Measurements from ENCODE around the gene RHOBTB1. TPM values are rescaled to one million over a fixed set of nuclear protein-coding genes. Genes with fewer than 3 reads are reported as not detected.

RHOBTB1 gene
- total and polyA plus RNA-seq, 9 of the 15 experiments (the other 6 are each of a cell fraction or from before 2014, with no cell fraction given), result 1.7 to 11.7 (median 9.3) TPM

DNA sequence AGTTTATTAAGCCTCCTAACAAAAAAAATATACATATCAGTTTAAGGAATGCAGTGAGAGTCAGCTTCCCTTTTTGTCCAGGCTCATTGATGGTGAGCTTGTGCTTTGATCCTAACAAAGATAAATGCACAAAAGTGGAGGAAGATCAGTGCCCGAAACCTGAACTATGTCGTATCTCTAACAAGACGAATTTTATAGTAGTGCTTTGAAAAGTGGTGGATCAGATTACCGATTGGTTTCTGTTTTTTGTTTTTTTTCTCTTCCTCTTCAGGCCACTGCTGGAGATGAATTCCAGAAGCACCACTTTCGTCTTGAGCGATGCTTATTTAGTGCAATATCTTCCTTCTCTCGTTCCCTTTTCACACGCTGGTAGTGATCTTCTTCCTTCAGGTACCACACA lies 72.8 kb downstream of the RHOBTB1 start (continued):
- TF ChIP-seq KDM5B (IDR thresholded peaks at IDR 0.05; ENCODE audit: insufficient replicate concordance, low read depth, low read length), result no peak

DNA sequence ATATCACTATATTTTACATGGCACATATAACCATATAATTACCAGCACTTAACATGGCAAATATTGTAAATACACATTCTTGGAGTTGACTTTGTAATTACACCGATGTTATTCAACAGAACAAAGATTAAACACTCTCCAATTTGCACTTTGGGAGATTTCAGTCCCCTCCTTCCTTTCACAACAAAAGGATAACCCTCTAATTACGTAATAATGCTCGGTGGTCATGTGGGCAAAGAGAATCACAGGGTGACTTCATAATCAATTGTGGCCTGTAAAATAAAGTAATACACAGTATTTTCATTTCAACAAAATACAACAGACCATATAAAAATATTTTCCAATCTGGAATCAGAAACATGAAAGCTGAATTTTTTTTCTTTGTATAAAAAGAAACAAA lies 73.2 kb downstream of the RHOBTB1 start:
- H3K36me3 ChIP-seq (ENCODE audit: control insufficient read depth, insufficient read depth, low read length), result no peaks in the 10 kb centered on the region; the same call in 2 of the 3 replicates
- ATAC-seq (no peak), FAIRE-seq (no peak), DNase-seq (ENCODE audit: extremely low read depth in 1 of 4, low spot score in 3 of 4) (no peak)
- TF ChIP-seq MCM7 (IDR thresholded peaks at IDR 0.05) (no peak), CEBPB (tag; IDR thresholded peaks at IDR 0.05) (peak; percentile 64), CEBPG (CRISPR knock-in tag; IDR thresholded peaks at IDR 0.05) (no peak), CEBPG (tag; conservative IDR thresholded peaks at IDR 0.05 in 1 of 2, IDR thresholded peaks at IDR 0.05 in 1 of 2) (peak in 1 of 2 experiments; percentile 61; a peak in 2 of 4 replicates)
- BruUV-seq (replicated peaks), result no TSS peak
- H4K20me1 ChIP-seq (replicated peaks; ENCODE audit: control insufficient read depth, insufficient read depth, low read length), result no peaks in the 10 kb centered on the region
- H3K79me2 ChIP-seq (ENCODE audit: control insufficient read depth, insufficient read depth, low read length), result no peaks in the 10 kb centered on the region
- in situ Hi-C loops (cut with MboI) (no loop called here), intact Hi-C loops (cut with micrococcal nuclease) (loop anchor here (1.0 kb wide), 1 partner anchor 93 kb away; no protein-coding TSS in a partner anchor)
- WGBS (ENCODE audit: insufficient coverage, low coverage, missing lambda C conversion rate), result 33% methylated on average over 3 of the region's 3 CpGs
- ChIA-PET CTCF (ENCODE audit: low intra/inter-chr PET ratio) (no interaction called here), POLR2A (interaction anchor here (0.7 kb wide), 1 partner anchor 17 kb away, joined by 3 read pairs; no protein-coding TSS in a partner anchor)
- no peak overlapping the region for H3K4me2 ChIP-seq (ENCODE audit: insufficient read depth, low read length)
- no peaks in the 10 kb centered on the region for H3K4me1 ChIP-seq (replicated peaks in 1 of 2; ENCODE audit: control insufficient read depth in 2 of 2, insufficient read depth in 2 of 2, low read length in 2 of 2)
- no peak overlapping the region for H3K4me3 ChIP-seq
- no peaks in the 10 kb centered on the region for H3K27me3 ChIP-seq (ENCODE audit: control insufficient read depth in 2 of 2, insufficient read depth in 2 of 2, low read length in 2 of 2)
- no peak overlapping the region for H3K9ac ChIP-seq (ENCODE audit: insufficient read depth in 1 of 2, low read depth in 2 of 2, low read length in 2 of 2)
- H3K9me3 ChIP-seq (replicated peaks; ENCODE audit: control insufficient read depth, insufficient read depth, low read depth, low read length), result no peaks in the 10 kb centered on the region
- no peaks in the 10 kb centered on the region for H3K9me1 ChIP-seq (ENCODE audit: control insufficient read depth, insufficient read depth, low read length)
- H2AFZ ChIP-seq (ENCODE audit: low read depth, low read length), result no peak overlapping the region
- H3K27ac ChIP-seq (ENCODE audit: extremely low read depth, low read depth, low read length), result no peak overlapping the region

- Histone ChIP-seq H3K9me1 (ENCODE audit: control insufficient read depth, insufficient read depth, low read length) (no peaks in the 10 kb centered on the region), H2AFZ (ENCODE audit: low read depth, low read length) (no peak overlapping the region), H3K4me1 (replicated peaks in 1 of 2; ENCODE audit: control insufficient read depth in 2 of 2, insufficient read depth in 2 of 2, low read length in 2 of 2) (no peaks in the 10 kb centered on the region), H3K27ac (ENCODE audit: extremely low read depth, low read depth, low read length) (no peak overlapping the region), H3K9ac (ENCODE audit: insufficient read depth in 1 of 2, low read depth in 2 of 2, low read length in 2 of 2) (no peak overlapping the region), H3K27me3 (ENCODE audit: control insufficient read depth in 2 of 2, insufficient read depth in 2 of 2, low read length in 2 of 2) (no peaks in the 10 kb centered on the region), H3K36me3 (ENCODE audit: control insufficient read depth, insufficient read depth, low read length) (no peaks in the 10 kb centered on the region), H3K4me2 (ENCODE audit: insufficient read depth, low read length) (no peak overlapping the region), H3K4me3 (no peak overlapping the region), H3K9me3 (replicated peaks; ENCODE audit: control insufficient read depth, insufficient read depth, low read depth, low read length) (no peaks in the 10 kb centered on the region), H3K79me2 (ENCODE audit: control insufficient read depth, insufficient read depth, low read length) (no peaks in the 10 kb centered on the region), H4K20me1 (replicated peaks; ENCODE audit: control insufficient read depth, insufficient read depth, low read length) (no peaks in the 10 kb centered on the region)
- FAIRE-seq (no peak), DNase-seq (ENCODE audit: extremely low read depth in 1 of 4, low spot score in 3 of 4) (no peak), ATAC-seq (no peak)
- POLR2A ChIA-PET, result no interaction called here
- intact Hi-C loops (cut with micrococcal nuclease), result loop anchor here (1.0 kb wide), 1 partner anchor 94 kb away; no protein-coding TSS in a partner anchor
- no TSS peak for BruUV-seq (replicated peaks)
- CTCF ChIA-PET (ENCODE audit: low intra/inter-chr PET ratio), result no interaction called here
- TF ChIP-seq NCOR1 (IDR thresholded peaks at IDR 0.05) (no peak), ATF3 (IDR thresholded peaks at IDR 0.05) (no peak), ATF3 (CRISPR knock-in tag; conservative IDR thresholded peaks at IDR 0.05) (no peak), FOXA1 (IDR thresholded peaks at IDR 0.05; ENCODE audit: borderline replicate concordance) (no peak), ZSCAN32 (CRISPR knock-in tag; IDR thresholded peaks at IDR 0.05) (no peak), FOSL1 (tag; conservative IDR thresholded peaks at IDR 0.05) (no peak), SMARCA5 (IDR thresholded peaks at IDR 0.05) (no peak)
- TF ChIP-seq, protein P1, sequence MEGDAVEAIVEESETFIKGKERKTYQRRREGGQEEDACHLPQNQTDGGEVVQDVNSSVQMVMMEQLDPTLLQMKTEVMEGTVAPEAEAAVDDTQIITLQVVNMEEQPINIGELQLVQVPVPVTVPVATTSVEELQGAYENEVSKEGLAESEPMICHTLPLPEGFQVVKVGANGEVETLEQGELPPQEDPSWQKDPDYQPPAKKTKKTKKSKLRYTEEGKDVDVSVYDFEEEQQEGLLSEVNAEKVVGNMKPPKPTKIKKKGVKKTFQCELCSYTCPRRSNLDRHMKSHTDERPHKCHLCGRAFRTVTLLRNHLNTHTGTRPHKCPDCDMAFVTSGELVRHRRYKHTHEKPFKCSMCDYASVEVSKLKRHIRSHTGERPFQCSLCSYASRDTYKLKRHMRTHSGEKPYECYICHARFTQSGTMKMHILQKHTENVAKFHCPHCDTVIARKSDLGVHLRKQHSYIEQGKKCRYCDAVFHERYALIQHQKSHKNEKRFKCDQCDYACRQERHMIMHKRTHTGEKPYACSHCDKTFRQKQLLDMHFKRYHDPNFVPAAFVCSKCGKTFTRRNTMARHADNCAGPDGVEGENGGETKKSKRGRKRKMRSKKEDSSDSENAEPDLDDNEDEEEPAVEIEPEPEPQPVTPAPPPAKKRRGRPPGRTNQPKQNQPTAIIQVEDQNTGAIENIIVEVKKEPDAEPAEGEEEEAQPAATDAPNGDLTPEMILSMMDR (IDR thresholded peaks at IDR 0.05 in 2 of 3, conservative IDR thresholded peaks at IDR 0.05 in 1 of 3; ENCODE audit: insufficient read depth in 2 of 3, low read depth in 1 of 3, low read length in 3 of 3), result peak in 2 of 3 experiments; percentile 9 to 28; a peak in 2 of 6 replicates
- in situ Hi-C loops (cut with MboI), result no loop called here
- 96% methylated on average over 2 of the region's 2 CpGs for WGBS (ENCODE audit: insufficient coverage, low coverage, missing lambda C conversion rate)
These were observed 73.6 kb downstream of the RHOBTB1 start for GRCh38 chr10:60870416-60870728.

All from K562 (cell line).